Left renal cortex interstitium (tissue), 4 donors: ENCODE measurements around the gene FITM2. TPM values are rescaled to one million over a fixed set of nuclear protein-coding genes. Genes with fewer than 3 reads are reported as not detected.
"Not testable (repeated sequence)": the region's sequence is repeated elsewhere in the genome, so short reads cannot be mapped to it uniquely, and the experiment has no call there.

Experiments
- DNase-seq, 4 donors: peaks; one replicate each; pipeline ENCODE4 v3.0.0-alpha.2; 2013; ENCODE audit warnings: low read depth in 4 of 4, low spot score in 2 of 4, missing footprints in 1 of 4
- polyA plus RNA-seq, 4 donors: library from polyadenylated mRNA; unstranded; fragments of 120-200 nt; gene quantifications; one replicate each; pipeline ENCODE4 v1.2.1, GENCODE V29; 2013; ENCODE audit not compliant: insufficient read length in 4 of 4

The FITM2 gene
- polyA plus RNA-seq, 4 donors, result 7.5 to 9.5 (median 8.1) TPM

- DNase-seq, result no peak
These were observed 23.7 kb upstream of the FITM2 start for GRCh38 chr20:44334709-44335108.

GRCh38 chr20:44334306-44334705 lies 23.3 kb upstream of the FITM2 start:
- DNase-seq, result no peak

- no peak for DNase-seq
These were observed 20.2 kb upstream of the FITM2 start for GRCh38 chr20:44331201-44331600.

GRCh38 chr20:44328428-44328827 lies 17.4 kb upstream of the FITM2 start:
- DNase-seq, result no peak

GRCh38 chr20:44327748-44328147 lies 16.7 kb upstream of the FITM2 start:
- DNase-seq, result not testable (repeated sequence)

- no peak for DNase-seq
These were observed 15.6 kb upstream of the FITM2 start for GRCh38 chr20:44326391-44327159.

- DNase-seq, result no peak
These were observed 13.3 kb upstream of the FITM2 start for GRCh38 chr20:44324343-44324742.

- no peak for DNase-seq
These were observed 8.9 kb upstream of the FITM2 start for GRCh38 chr20:44319839-44320422.

- no peak for DNase-seq
These were observed 3.9 kb upstream of the FITM2 start for GRCh38 chr20:44314870-44315269.

GRCh38 chr20:44309763-44310663 lies 989 bp downstream of the FITM2 start:
- DNase-seq, result no peak

- no peak for DNase-seq
These were observed 4.1 kb downstream of the FITM2 start for GRCh38 chr20:44306927-44307326.

GRCh38 chr20:44304383-44304782 lies 6.6 kb downstream of the FITM2 start:
- no peak for DNase-seq

- DNase-seq, result no peak
These were observed 8.3 kb downstream of the FITM2 start for GRCh38 chr20:44302736-44303135.

- DNase-seq, result no peak
These were observed 8.9 kb downstream of the FITM2 start for GRCh38 chr20:44302026-44302669.

- DNase-seq, result no peak
These were observed 9.7 kb downstream of the FITM2 start for GRCh38 chr20:44301285-44301684.

- not testable (repeated sequence) for DNase-seq
These were observed 11.9 kb downstream of the FITM2 start for GRCh38 chr20:44299011-44299535.

- DNase-seq, result no peak
These were observed 13.3 kb downstream of the FITM2 start for GRCh38 chr20:44297721-44298120.

- DNase-seq, result no peak
These were observed 15.0 kb downstream of the FITM2 start for GRCh38 chr20:44296011-44296410.

GRCh38 chr20:44291754-44292153 lies 19.2 kb downstream of the FITM2 start:
- DNase-seq, result no peak

- DNase-seq, result no peak
These were observed 22.8 kb downstream of the FITM2 start for GRCh38 chr20:44288252-44288651.
